Fibroblast of skin of abdomen (primary cell): ENCODE results near the gene COL12A1. TPM values are rescaled to one million over a fixed set of nuclear protein-coding genes. Genes with fewer than 3 reads are reported as not detected.
A peak's percentile ranks its signal among the peaks of the same experiment; 100 is the strongest.

ENCODE experiments used
- DNase-seq: peaks from one replicate; pipeline ENCODE4 v3.0.0-alpha.2; 2013
- polyA plus RNA-seq, 2 experiments: library from polyadenylated mRNA; unstranded; fragments of 120-200 nt; gene quantifications; one replicate each; pipeline ENCODE4 v1.2.1, GENCODE V29; 2013; ENCODE audit not compliant: insufficient read length in 2 of 2

The COL12A1 gene
- polyA plus RNA-seq (2013, experiment 1 of 2; ENCODE audit: insufficient read length) = 1,003 TPM
- 959 TPM for polyA plus RNA-seq (2013, experiment 2 of 2; ENCODE audit: insufficient read length)

DNA sequence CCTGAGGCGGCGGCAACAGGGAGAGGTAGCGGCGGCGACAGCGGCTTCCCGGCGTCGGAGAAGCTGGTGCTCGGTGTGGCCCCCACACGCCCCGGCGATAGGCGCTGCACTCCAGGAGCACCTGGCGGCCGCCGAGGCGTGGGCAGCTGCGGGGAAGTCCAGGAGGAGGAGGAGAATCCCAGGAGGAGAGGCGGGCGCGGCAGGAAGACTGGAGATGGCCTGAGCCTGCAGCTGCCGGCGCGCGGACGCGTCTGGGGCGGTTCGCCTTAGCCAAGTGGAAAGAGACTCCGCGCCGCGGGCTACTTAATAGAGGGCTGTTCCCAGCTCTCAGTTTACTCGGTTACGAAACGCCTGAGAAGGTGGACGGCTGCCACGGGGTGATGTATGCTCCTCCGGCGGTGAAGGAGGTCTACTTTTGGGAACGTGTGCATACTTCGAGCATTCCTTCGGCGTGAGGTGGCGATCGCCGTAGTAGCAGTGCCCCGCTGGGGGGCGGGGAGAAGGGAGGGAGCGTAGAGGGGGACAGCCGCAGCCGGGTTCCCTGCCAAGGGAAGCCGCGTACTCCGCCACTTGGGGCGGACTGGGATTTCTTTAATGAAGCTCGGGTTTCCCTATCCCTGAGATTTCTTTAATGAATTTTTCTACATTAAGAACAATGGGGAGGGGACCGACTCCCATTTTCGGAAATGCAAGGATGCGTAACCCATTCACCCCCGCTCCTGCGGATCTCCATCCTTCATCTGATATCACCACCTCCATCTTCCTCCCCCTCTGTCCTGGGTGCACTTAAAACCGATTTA is at the start of gene COL12A1:
Gene COL12A1, minus strand, starts transcription at position 278 of the 800 bp plus-strand sequence. CDS start 3,261 bp downstream, outside the sequence.
- peak; percentile 100 for DNase-seq

DNA sequence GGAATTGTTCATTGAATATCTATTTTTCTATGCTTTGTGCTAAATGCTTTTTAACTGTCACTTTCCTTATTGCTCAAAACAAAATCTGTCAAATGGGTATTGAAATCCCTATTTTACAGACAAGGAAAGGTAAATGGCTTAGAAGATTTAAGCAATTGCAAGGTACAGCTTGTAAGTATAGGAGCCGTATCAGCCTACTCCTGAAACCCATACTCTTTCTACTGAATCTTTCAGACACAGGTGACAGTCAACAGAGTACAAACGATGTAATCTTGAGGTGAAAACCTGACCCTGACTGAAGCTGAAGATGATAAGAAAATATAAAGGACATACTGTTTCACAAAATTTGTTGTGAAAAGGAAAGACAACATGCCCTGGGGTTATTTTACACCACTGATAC is 44.7 kb upstream of the COL12A1 start:
- DNase-seq = no peak

DNA sequence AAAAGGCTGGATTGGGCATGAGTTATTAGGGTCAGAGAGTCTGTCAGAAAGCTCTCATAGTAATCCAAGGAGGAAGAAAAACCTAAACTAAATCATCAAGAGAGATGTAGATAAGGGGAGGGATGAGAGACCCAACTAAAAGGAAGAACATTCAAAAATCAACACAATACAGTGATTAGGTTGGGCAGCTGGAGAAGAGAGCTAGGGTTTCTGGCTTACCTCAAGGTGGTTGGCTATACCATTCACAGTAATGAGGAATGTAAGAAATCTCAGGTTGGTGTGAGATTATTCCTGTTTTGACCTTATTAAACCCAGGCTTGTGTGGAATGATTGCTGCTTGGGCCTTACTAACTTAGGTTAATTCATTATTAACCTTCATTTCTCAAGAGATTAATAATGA is 44.0 kb upstream of the COL12A1 start:
- DNase-seq = no peak

DNA sequence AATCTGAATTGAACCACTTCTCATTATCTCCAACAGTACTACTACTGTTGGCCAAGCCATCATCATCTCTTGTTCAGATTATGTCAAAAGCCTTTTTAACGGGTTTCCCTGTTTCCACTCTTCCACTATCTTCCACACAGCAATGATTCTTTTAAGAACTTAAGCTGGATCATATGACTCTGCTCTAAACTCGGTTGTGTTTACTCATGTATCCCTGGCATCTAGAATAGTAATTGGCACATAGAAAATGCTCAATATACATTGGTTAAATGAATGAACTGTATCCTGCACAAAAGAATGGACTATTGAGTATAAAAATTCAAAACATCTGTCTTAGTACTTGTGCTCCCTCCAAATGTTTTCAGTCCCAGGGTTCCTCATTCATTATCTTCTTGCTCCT is 40.5 kb upstream of the COL12A1 start:
- no peak for DNase-seq

DNA sequence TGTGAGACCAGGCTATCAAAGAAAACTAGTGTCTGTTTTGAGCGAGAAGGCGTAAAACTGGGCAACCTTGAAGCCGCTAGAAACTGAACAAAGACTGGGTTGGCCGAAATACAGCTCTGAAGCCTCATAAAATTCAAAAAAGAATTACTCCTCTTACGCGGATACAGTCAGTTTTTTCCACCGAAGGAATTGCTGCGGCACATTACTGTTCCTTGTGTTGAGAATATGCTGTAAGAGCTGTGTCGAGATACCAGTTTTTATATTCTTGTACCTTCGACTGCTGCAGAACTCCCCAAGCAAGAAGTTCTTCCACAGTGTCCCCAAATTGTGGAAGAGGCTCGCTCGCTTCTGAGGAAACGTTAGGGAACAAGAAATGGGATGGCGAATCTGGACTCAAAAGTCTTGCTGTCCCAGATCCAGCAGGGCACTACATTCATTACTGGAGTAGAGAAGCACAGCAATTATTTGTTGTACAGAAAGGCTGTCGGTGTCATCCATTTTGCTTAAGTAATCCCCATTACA is 38.3 kb upstream of the COL12A1 start:
- no peak for DNase-seq

DNA sequence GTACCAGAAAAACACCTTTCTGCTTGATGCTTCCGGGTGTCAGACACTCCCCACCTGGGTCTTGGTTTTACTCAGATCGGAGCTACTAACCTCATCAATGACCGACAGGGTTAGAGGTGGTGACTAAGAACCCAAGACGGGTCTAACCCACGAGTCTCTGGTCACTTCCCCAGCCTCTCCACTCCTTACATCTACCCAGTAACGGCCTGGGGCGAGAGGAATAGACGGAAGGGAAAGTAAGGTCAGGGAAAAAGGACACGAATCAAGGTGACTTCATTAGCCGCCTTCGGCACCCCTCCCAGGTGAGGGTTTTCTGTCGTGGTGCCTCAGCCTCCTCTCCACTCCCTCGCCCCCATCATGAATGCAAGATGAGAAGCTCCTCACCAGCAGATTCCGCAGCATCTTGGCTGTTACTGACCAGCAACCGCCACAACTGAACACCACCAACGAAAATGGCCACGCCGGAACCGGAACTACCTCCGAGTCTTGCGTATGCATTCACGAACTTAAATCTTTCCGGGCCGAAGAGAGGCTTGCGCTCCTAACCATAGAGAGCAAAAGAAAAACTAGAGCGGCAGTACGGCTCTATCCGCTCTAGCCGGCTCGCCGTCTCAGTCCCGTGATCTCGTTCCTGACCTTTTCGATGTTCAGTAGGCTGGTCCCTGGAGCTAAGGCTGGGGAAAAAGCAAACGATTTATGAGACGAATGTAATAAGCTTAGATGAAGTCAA is 37.6 kb upstream of the COL12A1 start, which contains the start of gene COX7A2:
Gene COX7A2, minus strand, starts transcription at position 469 of the 730 bp plus-strand sequence. Its CDS starts 67 bp downstream, at position 402.
- DNase-seq = peak; percentile 98

DNA sequence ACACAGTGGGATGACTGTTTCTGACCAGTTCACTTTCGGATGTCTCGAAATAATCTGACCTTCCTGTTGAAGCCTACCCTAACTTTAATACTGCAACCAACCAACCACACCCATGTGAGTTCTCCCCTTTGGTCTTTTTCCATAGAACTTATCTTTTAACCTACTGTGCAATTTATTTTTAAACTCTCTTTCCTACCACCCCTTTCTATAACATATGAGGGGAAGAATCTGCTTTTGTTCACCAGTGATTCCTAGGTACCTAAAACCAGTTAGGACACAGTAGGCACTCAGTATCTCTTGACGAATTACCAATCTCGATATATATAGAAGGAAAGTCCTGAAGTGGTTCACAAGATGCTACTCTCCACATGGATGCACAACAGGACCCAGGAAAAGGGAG is 30.8 kb upstream of the COL12A1 start:
- DNase-seq = no peak

DNA sequence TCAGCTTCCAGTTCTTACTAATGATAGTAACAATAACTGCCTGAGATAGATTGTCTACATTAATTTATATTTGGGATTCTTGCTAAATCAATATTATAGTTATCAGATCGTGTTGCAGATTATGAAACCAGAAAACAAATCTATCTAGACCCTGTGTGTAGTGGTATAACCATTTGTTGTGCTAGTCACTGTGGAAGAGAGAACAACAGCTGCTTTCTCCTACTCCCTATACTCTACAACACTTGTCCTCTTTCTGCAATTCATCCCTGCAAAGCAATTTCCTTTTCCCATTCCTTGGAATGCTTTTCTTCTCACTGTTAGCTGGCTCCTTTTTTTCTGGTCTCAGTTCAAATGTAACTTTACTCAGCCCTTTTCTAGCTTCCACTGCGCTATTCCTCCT is 29.4 kb upstream of the COL12A1 start:
- DNase-seq = no peak

DNA sequence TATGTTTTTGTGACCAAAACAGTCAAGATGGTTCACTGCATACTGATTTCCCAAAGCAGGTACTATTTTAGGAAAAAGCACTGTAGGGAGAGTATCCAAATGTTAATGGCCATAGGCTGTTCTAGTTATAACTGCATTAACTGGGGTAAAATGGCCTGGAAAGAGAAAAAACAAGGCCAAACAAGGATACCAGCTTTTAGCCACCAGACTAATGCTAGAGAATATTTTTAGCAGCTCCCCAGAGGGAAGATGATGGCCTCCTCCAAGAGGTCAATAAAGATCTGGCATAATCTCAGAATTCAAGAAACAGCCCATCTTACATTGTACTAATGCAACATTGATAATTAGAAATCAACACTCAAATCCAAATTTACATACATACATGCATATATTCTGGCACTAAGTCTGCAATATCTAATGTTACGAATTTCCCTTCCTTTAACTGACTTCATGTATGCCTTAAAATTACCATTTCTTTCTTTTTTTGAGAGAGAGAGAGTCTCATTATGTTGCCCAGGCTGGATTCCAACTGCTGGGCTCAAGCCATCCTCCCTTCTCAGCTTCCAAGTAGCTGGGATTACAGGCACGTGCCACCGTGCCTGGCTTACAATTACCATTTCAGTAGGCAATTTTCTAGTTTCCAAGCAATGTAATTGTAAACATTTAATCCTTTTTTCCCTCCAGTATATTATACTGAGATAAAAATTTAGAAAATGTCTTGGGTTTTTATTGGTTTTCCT is 28.4 kb upstream of the COL12A1 start:
- no peak for DNase-seq

DNA sequence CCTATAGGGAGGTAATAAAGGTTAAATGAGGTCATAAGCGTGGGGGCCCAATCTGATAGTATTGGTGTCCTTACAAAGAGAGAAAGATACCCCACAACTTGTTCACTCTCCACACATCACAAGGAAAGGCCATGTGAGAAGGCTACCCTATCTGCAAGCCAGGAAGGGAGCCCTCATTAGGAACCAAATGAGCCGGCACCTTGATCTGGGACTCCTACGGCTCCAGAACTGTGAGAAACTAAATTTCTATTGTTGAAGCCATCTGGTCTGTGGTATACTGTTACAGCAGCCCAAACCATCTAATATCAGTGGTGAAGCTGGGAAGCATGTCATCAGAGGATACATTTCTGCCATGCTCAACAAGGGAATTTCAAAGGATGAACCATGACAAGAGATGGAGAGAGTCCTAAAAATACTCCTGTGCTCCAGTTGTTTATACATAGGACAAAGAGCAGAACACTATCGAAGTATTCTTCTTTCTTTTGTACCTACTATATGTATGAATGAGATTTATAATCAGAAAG is 27.3 kb upstream of the COL12A1 start:
- no peak for DNase-seq

DNA sequence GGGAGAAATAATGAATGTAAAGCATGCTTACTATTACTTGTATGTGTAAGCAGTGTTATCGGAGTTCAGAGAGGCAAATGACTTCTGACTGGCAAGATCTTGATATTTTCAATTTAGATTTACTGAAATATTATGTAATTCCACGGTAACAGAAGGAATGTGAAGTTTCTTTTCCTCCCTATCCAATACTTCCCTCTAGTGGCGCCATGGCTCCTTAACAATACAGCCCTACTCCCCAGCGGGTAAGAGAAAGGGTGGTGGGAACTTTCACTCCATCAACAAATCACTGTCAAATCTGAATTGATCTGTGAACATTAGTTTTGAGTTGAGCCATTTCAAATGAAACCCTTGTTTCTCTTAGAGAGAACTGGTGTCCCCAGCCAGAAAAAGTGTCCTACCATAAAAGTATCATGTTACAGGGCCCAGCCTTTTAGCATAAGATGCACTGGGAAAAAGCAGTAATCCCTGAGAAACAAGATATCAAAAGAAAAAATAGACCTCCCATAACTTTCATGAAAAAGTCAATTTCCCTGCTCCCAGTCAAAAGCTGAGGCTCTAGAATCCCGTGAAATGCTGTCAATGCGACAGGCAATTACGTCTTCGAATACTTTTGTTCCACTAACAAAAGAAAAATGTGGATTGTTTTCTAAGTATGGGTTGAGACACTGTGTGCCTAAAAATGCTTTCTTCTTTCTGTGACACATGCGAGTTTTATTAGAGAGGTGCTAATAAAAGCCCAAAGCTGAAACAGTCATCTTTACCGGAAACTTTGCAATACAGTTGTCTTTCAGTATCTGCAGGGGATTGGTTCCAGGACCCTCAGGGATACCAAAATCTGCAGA is 24.9 kb upstream of the COL12A1 start:
- peak; percentile 70 for DNase-seq

DNA sequence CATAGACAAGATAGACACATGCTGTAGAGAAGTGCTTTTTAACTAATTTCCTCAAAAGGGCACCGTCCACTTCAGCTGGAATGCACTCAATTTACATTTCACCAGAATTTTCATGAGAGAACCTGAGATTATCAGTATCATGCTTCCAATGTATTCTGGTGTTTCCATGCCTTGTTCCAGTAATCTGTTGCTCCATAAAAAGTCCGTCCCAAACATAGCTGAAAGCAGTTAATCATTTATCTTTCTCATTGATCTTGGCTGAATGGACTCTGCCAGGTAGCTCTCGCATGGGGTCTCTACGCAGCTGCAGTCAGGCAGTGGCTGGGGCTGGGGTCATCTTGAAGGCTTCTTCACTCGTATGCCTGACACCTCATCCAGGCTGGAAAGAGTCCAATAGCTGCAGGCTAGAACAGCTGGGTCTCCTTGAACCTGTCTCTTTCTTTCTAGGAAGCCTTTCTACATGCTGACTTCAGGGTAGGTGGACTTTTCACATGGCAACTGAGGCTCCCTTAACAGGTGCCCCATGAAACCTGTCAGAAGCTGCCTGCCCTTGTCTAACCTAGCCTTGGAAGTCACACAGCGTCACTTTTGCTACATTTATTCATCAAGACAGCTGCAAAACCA is 18.6 kb upstream of the COL12A1 start:
- DNase-seq = no peak

DNA sequence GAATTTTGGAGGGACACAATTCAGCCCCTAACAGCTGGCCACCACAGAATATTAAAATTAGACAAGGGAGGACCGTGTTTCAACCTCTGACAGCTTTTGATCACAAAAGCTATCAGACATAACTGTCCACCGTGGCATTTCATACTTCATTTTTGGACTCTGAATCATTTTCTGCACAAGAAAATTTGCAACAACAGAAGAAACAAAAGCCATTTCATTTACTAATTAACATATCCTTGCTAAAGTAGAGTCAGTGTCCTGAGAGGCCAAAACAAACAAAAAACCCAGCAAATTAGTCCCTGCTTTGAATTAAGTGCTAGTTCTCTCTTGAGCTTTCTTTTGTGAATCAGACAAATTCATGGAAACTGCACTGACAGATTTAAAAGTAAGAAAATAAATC is 17.6 kb upstream of the COL12A1 start:
- DNase-seq = no peak

DNA sequence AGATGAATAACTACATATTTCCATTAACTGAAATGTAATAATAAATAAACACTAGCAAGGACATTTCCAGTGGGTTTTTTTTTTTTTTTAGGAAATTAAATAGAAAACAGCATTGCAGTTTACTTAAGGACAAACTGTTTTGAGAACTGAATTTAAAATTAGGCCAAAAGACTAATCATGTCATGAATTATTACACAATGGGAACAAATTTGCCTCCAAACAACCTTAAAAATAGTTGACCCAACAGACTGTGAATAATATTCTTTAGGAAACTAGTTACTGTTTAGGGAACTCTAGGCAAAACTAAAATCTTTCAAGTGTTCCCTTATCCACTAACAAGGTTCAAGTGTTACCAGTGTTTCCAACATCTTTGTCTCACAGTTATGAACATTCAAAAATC is 16.4 kb upstream of the COL12A1 start:
- no peak for DNase-seq

DNA sequence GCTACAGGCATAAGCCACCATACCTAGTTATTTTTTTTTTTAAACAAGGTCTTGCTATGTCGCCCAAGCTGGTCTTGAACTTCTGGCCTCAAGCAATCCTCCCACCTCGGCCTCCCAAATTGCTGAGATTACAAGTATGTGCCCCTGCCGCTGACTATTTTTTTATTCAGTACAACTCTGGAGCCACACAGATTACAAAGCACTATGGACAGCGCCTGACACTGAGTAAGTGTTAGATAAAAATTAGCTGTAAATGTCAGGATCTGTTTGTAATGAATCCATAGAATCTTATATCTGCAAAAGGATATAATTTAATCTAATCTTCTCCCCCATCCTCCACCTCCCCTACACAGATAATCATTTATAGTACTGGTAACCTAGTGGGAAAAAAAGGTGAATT is 15.3 kb upstream of the COL12A1 start:
- no peak for DNase-seq

DNA sequence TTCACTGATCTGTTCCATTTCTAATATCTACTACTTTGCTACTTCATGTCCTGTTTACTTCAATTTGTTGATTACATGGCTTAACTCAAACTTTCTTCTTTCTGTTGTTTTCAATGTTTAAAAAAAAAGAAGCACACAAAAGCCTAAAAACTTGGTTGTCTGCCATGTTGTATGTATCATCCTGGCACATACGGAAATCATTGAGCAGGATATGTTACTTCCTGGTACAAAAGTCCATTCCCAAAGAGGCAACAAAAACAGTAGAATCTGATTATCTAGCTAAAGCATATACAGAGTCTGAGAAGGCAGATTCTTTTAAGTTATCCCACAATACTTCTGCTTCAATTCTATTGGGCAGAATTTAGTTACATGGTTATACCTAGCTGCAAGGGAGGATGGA is 14.5 kb upstream of the COL12A1 start:
- DNase-seq = peak; percentile 49

DNA sequence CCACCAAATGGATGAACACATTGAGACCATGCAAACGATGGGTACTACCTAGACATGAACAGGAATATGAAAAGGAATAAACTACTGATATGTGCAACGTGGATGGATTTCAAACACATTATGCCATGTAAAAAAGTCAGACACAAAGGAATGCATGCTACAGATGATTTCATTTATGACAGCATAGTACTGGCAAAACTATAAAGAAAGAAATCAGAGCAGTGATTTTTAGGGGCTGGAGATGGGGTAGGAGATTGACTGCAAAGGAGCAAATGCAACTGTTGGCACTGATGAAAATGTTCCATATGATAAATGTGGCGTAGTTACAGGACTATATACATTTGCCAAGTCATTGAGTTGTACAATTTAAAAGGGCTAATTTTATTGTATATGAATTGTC is 13.4 kb upstream of the COL12A1 start:
- peak; percentile 61 for DNase-seq

DNA sequence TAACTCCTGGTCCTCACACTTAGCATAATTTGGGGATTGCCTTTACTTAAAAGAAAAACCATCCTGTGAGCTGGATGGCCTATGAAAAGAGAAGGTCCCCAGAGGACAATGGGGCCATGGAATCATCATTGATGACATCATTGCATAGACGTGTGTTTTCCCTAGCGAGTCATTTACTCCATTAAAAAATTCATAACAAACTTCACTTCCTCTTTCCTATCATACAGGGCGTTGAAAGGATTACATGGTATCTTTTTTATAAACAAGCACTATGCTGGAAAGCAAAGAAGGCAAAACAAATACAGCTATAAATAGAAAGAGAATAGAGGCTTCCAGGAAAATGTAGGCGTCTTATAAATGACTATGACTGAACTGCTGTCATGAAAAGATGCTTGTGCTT is 11.3 kb upstream of the COL12A1 start:
- peak; percentile 56 for DNase-seq

DNA sequence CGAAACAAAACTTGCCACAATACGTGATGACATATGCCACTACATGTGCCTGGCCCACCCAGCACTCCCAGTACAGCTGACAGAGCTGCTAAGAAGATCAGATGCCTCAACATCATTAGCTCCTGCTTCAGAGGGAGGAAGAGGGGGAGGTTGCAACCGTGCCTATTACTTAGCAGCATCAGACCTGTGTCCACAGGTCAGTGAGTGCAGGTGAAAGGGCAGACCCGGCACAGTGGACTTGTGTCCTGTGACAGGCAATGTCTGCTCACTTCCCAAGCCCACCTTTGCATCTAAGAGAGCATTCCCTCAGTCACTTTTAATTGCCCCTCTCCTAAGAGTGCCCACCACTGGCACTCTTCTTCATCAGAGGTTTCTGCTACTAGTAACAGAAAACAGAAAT is 9.4 kb upstream of the COL12A1 start:
- DNase-seq = no peak

DNA sequence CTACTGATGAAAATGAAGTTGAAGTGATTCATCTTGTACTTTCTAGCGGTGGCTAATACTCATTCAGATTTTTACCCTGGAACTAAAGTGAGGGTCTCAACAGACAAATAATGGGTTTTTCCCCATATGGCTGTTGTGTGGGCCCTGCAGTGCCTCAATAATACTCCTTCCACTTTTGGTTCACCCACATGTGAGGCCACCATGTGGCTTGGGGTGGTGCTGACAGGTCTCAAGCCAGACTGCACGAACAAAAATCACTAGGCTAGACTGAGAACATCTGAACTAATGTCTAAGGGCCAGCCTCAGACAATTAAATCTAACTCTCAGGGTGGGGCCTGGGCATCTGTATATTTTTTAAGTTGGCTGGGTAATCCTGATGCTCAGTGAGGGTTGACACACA is 7.9 kb upstream of the COL12A1 start:
- no peak for DNase-seq

DNA sequence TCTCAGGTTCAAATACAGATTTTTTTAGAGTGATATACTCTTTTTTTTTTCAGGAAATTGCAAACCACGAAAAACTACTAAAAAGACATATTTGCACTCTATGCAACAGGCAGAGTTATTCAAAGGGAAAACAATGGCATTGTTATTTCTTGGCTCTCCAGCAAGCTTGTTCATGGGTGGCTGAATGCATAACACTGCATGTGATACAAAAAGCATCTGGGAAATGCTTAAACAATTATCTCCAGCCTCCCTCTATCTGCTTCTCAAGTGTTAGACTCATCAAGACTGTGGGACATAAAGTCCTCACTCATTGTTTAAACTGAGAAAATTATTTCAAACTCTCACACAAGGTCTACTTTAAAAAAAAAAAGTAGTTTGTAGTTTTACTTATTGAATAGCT is 7.3 kb upstream of the COL12A1 start:
- DNase-seq = peak; percentile 30
